GM21515 (cell line): ENCODE measurements around the gene TMA7B.

ENCODE experiments used
- ATAC-seq: cut with Tn5 transposase; IDR thresholded peaks from one replicate; pipeline ENCODE4 v1.9.1; 2021; ENCODE audit not compliant: unreplicated experiment

Gene TMA7B

GRCh38 chr22:39959640-39960447, at the start of gene TMA7B:
TSS of gene TMA7B (plus strand) at chr22:39960397. CDS start at chr22:39964375, 3,978 bp downstream.
- ATAC-seq = no peak

- no peak for ATAC-seq
Observed at GRCh38 chr22:39910876-39911613, 49.2 kb upstream of the TMA7B start.

DNA sequence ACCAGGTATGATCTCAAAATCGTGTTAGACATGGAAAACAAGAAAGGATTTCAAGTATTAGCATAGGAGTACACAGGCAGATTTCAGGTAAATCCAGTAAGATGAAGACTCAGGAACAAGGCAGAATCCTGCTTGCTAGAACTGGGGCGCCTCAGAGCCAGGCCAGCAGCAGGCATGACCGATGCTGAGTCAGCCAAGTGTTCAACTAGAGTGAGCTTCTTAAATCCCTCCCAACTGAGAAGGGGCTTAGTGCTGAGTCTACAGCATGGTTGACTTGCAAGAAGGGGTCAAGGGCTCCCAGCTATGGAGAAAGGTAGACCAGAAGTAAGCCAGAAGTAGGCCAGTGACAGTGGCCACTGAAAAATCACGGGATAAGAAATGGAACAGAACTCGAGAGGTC, 46.9 kb upstream of the TMA7B start:
- ATAC-seq = no peak

DNA sequence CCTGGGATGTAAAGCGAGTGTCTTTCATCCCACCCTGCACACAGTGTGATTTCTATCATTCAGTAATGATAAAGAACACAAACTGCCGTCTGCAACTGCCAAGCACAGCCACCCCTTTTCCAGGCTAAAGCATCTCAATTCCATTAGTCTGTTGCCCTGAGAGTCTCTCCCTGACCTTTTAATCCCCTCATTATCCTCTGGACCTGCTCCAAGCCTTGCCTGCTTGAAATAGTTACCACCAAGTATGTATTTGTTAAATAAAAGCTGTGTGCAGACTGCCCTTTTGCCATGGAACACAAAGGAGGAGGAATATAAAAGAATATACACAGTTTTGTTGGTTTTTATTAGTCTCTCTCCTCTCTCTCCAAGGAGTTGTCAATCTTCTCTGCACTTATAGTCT, 46.3 kb upstream of the TMA7B start:
- ATAC-seq = no peak

DNA sequence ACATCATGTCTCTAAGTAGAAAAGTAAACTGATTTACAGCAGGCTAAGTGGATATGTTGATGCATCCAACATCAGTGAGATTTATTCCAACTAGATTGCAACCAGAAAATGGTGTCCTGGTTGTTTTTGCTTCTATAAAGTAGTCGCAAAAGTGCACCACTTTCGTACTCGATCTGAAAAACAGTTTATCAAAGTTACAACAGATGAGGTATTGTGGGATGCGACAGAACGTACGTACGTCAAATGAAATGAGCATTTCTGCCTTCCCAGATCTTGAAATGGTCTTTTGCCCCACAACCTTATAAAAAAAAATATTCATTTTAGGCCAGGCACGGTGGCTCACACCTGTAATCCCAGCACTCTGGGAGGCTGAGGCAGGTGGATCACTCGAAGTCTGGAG, 45.6 kb upstream of the TMA7B start:
- no peak for ATAC-seq

DNA sequence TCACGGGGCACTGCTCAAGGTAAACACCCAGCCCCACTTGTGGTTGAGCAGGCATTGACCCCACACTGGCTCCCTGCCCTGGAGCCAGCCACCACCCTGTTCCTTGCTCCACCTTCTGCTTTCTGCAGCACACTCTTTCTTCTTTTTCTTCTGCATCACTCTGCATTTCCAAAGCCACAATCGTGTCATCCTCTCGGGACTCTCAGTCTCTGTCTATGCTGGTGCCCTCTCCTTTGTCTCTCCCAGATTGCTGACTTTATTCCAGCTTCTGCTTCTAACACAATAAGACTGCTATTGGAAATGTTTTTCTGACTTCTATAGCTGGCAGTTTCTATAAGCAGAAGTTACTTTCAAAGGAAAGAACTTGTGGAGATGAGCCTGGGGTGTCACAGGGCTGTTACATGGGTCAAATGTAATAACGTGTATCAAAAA, 44.9 kb upstream of the TMA7B start:
- ATAC-seq = no peak

GRCh38 chr22:39916496-39916895, 43.7 kb upstream of the TMA7B start:
- ATAC-seq = no peak

DNA sequence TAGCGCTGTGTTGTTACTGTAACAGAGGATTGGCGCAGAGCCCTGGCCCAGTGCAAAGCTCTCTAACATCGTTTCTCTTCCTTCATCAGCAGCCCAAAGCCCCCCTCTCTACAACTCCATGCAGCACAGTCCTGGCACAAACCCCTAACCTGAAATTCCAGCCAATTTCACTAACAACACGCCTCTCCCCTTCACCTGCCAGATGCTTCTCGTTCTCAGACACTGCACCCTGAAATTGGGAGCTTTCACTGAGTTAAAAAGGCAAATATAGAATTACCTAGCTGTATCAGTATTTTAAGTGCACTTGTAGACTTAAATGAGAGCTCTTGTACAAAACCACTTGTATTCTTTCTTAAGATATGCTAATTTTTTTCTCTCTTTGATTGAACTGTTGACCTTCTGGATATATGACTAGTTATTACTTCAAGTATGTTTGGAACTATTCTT, 43.0 kb upstream of the TMA7B start:
- no peak for ATAC-seq

GRCh38 chr22:39917776-39918495, 42.3 kb upstream of the TMA7B start:
- no peak for ATAC-seq

- ATAC-seq = no peak
Observed at GRCh38 chr22:39920134-39920743, 40.0 kb upstream of the TMA7B start.

- no peak for ATAC-seq
Observed at GRCh38 chr22:39923696-39924095, 36.5 kb upstream of the TMA7B start.

DNA sequence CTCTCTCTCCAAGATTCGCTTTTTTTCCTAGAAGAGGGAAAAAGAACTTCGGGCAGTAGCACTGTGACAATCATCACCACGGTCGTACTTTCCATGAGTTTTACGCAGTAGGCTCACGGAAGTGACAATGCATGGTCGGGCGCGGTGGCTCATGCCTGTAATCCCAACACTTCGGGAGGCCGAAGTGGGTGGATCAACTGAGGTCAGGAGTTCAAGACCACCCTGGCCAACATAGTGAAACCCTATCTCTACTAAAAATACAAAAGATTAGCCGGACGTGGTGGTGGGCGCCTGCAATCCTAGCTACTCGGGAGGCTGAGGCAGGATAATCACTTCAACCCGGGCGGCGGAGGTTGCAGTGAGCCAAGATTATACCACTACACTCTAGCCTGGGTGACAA, 35.9 kb upstream of the TMA7B start:
- no peak for ATAC-seq

- no peak for ATAC-seq
Observed at GRCh38 chr22:39925273-39925672, 34.9 kb upstream of the TMA7B start.

DNA sequence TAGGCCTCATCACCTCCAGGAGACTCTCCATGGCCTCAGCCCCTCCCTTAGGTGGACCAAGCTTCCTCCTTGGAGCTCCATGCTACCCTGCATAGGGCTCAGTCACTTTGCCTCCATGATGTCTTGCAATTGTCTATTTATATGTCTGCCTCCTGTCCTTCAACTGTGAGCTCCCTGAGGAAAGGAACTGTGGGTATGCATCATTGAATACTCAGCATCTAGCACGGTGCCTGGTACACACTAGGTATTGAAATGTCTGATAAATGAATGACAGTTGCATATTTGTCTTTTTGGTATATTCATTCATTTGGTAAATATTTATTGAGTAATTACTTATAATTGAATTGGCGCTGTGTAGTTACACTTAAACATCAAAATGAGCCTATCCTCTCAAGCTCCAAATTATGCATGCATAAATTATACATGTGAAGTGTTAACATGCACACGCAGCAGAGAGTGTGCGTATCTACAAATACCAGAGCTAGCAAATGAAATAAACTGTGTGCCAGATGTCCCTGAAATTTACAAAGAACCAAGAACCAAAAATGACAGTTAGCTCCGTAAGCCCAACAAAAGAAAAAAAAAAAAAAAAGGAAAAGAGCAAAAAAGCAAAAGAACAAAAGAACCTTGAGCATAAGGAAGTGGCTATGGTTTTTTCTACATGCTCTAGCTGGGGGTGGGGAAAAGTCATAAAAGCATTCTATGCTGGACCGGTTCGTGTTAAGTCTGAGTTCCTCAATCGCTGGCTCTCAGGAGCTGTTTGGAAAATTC, 34.1 kb upstream of the TMA7B start:
- no peak for ATAC-seq

DNA sequence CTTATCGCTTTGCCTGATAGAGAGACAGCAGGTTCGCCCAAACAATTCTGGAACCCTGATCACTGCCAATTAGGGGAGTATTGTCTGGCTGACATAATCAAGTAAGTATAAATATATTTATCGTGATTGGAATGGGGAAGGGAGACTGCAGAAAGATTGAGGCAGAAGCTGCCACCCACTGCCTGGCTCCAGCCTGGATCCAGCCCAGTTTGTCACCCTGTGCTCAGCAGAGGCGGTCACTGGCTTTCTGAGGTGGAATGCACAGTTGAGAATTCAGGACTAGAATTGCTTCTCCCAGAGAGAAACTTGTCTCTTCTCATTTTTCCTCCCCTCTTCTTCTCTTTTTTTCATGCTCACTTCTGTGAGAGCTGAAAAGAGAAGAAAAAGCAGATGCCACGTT, 33.4 kb upstream of the TMA7B start:
- no peak for ATAC-seq

- ATAC-seq = no peak
Observed at GRCh38 chr22:39927544-39927943, 32.7 kb upstream of the TMA7B start.

DNA sequence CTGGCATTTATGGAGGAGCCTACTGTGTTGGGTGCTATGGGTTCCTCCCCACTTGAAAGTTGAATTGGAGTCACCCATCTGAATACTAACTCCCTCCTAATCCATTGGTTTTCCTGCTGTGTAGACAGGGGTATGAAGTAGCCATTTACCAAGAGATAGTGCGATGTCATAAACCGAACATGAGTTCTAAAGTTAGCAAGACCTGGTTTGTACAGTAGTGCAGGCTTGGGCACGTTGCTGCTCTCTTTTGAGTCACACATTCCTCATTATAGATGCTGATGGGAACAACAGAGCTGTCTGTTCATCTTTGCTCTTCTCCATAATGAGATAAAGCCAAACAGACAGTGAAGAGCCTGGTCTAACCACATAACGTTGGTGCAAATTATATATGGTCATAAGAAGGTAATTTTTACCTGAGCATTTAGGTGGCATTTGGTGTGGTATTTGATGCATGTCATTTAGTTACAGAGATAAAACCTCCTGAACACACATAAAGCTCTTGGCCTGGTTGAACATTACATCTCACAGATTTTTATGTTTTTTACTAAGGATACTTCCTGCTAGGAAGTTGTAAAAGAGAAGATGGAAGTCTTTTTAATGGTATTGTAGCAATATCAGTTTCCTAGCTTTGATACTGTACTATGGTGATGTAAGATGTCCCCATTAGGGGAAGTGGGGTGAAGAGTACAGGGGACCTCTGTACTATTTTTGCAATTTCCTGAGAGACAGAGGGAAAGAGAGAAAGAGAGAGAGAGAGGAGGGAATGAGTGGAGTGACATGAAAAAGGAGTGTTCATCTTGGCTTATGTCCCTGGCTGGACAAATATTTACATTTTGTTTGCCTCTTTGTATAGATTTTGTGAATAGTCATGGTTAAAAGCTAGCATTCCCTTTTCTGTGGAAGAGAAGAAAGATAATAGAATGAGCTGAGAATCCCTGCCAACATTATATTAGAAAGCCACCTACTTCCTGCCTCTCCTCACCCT, 31.4 kb upstream of the TMA7B start:
- no peak for ATAC-seq

DNA sequence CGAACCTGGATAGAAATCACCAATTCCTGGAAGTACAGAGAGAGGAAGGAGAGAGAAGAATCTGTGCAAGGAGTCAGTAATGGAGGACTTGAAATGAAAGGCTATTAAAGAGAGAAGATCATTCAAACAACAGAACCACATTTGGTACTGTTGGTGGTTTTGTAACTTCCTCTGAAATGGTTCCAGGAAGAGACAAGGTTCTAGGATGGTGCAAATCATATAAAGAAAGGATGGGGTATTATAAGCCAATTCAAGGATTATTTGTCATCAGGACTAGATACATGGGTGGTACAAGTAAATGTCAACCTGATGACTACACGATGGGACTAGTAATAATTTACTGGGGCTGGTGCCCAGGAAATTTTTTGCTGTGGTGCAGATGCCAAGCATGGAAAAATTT, 28.9 kb upstream of the TMA7B start:
- no peak for ATAC-seq

DNA sequence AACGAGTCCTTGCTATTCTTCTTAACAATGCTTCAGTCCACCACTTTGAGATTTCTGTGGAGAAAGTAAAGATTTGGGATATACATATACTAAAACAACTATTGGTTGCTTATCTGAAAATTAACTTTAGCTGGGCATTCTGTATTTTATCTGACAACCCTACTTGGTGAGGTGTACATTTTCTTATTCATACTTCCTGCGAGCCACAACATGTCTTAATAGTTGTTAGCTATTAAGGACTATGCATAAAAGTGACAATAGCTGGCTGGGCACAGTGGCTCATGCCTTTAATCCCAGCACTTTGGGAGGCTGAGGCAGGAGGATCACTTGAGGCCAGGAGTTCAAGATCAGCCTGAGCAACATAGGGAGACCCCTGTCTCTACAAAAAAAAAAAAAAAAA, 28.0 kb upstream of the TMA7B start:
- no peak for ATAC-seq
